ENCODE data around the gene SRSF8.
A peak's percentile ranks its signal among the peaks of the same experiment; 100 is the strongest.
"Not testable (repeated sequence)": the region's sequence is repeated elsewhere in the genome, so short reads cannot be mapped to it uniquely, and the experiment has no call there.

The SRSF8 gene

DNA sequence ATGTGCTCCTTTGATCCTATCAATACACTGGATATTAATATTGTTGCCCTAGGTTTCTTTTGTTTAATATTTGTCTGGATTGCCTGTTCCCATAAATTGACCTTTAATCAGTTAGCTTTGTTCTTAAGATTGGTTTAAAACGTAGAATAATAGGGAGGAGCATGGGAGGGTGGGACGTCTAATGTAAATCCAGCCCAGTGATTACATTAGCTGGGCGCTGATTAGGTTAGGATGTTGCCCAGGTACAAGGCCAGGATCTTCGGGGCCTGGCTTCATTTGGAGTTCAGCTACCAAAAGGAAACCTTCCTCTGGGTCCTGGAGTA is at the start of gene SRSF8:
TSS of gene SRSF8 (plus strand) at position 204 of the 323 bp plus-strand sequence. CDS start 308 bp downstream, outside the sequence.
- Mint-ChIP-seq H3K4me1 (peaks cover 32% of the 10 kb centered on the region), H3K27ac (peak within 1 kb of the TSS; percentile 97), H3K27me3 (no peaks in the 10 kb centered on the region), H3K4me3 (peak within 1 kb of the TSS; percentile 100), H3K36me3 (peaks cover 14% of the 10 kb centered on the region), H3K9me3 (no peaks in the 10 kb centered on the region)
- ATAC-seq: peak; percentile 68

GRCh38 chr11:95021468-95021867 is 45.3 kb upstream of the SRSF8 start:
- not testable (repeated sequence) for H3K27ac Mint-ChIP-seq, H3K4me3 Mint-ChIP-seq, H3K9me3 Mint-ChIP-seq, H3K36me3 Mint-ChIP-seq, ATAC-seq, H3K27me3 Mint-ChIP-seq, H3K4me1 Mint-ChIP-seq

GRCh38 chr11:95024958-95025357 is 41.8 kb upstream of the SRSF8 start, which contains the start of gene KDM4E:
Gene KDM4E, plus strand, starts transcription at chr11:95025258. Its CDS starts 300 bp downstream, at chr11:95025558.
- no peak within 1 kb of the TSS for H3K4me3 Mint-ChIP-seq
- ATAC-seq: no peak
- H3K27ac Mint-ChIP-seq: no peak within 1 kb of the TSS
- no peaks in the 10 kb centered on the region for H3K9me3 Mint-ChIP-seq
- H3K27me3 Mint-ChIP-seq: no peaks in the 10 kb centered on the region
- H3K4me1 Mint-ChIP-seq: no peaks in the 10 kb centered on the region
- H3K36me3 Mint-ChIP-seq: no peaks in the 10 kb centered on the region

GRCh38 chr11:95025594-95025993 is 41.1 kb upstream of the SRSF8 start:
- H3K4me3 Mint-ChIP-seq, H3K4me1 Mint-ChIP-seq, H3K36me3 Mint-ChIP-seq, H3K27me3 Mint-ChIP-seq, H3K27ac Mint-ChIP-seq, H3K9me3 Mint-ChIP-seq, ATAC-seq: not testable (repeated sequence)

DNA sequence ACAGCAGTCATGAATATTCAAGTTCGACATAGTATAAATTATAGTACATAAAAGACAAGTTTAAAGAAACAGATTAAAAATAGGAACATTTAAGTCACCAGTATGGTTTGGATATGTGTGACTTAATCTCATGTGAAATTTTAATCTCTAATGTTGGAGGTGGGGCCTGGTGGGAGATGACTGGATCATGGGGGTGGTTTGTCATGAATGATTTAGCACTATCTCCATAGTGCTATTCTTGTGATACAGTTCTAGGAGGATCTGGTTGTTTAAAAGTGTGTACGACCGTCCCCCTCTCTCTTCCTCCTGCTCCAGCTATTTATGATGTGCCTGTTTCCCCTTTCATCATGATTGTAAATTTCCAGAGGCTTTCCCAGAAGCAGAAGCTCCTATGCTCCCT is 38.4 kb upstream of the SRSF8 start:
- H3K4me1 Mint-ChIP-seq: no peaks in the 10 kb centered on the region
- no peaks in the 10 kb centered on the region for H3K9me3 Mint-ChIP-seq
- H3K27me3 Mint-ChIP-seq: no peaks in the 10 kb centered on the region
- no peak overlapping the region for H3K4me3 Mint-ChIP-seq
- H3K27ac Mint-ChIP-seq: no peak overlapping the region
- no peaks in the 10 kb centered on the region for H3K36me3 Mint-ChIP-seq
- ATAC-seq: no peak

DNA sequence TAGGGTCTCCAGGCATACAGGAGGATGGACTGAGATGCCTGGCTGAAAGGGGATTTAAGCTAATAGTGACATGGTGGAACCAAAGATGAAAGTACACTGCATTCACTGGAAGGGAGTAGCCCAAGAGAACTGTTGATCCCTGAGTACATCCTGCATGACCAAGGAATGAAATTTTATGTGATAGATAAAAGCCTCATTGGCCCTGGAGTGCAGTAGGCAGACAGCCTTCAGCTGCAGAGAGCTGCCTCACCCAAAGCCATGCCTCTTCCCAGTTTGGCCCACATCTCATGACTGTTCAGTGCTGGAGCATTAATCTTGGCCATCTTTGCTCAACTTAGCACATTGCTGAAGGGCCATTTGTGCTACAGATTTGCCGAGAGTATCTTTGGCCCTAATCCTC is 33.7 kb upstream of the SRSF8 start:
- Mint-ChIP-seq H3K27ac (no peak overlapping the region), H3K9me3 (no peaks in the 10 kb centered on the region), H3K27me3 (peaks cover 16% of the 10 kb centered on the region), H3K36me3 (no peaks in the 10 kb centered on the region), H3K4me1 (no peaks in the 10 kb centered on the region), H3K4me3 (no peak overlapping the region)
- no peak for ATAC-seq

DNA sequence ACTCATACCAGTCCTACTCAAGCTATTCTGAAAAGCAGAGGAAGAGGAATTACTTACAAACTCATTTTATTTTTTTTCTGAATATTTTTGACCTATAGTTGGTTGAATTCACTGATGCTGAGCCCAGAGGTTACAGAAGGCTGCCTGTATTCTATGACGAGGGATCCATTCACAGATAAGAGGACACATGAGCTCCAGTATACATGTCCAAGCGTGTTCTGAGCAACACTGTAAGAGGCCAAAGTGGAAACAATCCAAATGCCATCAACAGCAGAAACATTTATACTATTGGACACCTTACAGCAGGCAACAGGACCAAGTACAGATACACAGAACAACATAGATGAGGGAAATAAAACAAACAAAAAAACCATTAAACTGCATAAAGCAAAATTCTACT is 31.4 kb upstream of the SRSF8 start:
- Mint-ChIP-seq H3K9me3 (no peaks in the 10 kb centered on the region), H3K4me1 (no peaks in the 10 kb centered on the region), H3K27ac (no peak overlapping the region), H3K27me3 (peaks cover 31% of the 10 kb centered on the region), H3K36me3 (no peaks in the 10 kb centered on the region), H3K4me3 (no peak overlapping the region)
- ATAC-seq: no peak

DNA sequence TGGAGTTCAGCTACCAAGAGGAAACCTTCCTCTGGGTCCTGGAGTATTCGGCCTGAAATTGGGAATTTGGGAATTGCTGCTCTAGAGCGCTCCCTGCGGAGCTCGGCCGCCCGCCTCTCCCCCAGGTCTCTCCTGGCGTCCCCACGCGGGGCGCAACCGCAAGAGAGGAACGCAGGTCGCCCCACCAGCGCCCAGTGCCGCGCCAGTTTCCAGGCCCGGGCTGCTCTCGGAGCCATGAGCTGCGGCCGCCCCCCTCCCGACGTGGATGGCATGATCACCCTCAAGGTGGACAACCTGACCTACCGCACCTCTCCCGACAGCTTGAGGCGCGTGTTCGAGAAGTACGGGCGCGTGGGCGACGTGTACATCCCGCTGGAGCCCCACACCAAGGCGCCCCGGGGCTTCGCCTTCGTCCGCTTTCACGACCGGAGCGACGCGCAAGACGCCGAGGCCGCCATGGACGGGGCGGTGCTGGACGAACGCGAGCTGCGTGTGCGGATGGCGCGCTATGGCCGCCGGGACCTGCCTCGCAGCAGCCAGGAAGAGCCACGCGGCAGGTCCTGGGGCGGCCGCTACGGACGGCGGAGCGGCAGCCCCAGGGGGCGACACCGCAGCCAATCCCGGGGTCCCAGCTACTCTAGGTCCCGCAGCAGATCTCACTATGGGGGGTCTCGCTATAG is 29.2 kb upstream of the SRSF8 start:
- not testable (repeated sequence) for H3K36me3 Mint-ChIP-seq, H3K4me1 Mint-ChIP-seq, H3K27ac Mint-ChIP-seq, H3K4me3 Mint-ChIP-seq, H3K9me3 Mint-ChIP-seq
- peak; percentile 47 for ATAC-seq
- peaks cover 51% of the 10 kb centered on the region for H3K27me3 Mint-ChIP-seq

- H3K27ac Mint-ChIP-seq: no peak overlapping the region
- H3K36me3 Mint-ChIP-seq: no peaks in the 10 kb centered on the region
- H3K4me3 Mint-ChIP-seq: no peak overlapping the region
- peaks cover 50% of the 10 kb centered on the region for H3K27me3 Mint-ChIP-seq
- H3K4me1 Mint-ChIP-seq: peaks cover 12% of the 10 kb centered on the region
- H3K9me3 Mint-ChIP-seq: no peaks in the 10 kb centered on the region
- ATAC-seq: no peak
Measured at GRCh38 chr11:95042239-95042638, 24.5 kb upstream of the SRSF8 start.

DNA sequence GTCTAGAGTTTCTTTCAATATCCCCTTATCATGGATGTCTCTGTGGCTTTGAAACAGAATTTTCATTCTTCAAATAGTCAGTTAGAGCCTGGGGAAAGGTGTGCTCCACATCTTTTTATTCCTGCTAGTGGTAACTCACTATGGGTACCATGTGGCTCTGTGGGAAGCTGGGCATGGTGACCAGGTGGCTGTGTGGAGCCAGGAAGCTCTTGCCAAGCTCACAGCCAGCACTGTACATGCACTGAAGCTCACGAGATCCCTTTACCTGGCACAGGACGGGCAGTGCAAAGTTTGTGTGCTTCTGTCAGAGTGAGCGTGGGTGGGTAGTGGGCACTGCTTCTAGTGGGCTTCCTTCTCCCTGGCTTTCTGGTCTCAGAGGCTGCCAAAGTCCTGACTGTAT is 23.8 kb upstream of the SRSF8 start:
- H3K4me3 Mint-ChIP-seq: no peak overlapping the region
- peaks cover 12% of the 10 kb centered on the region for H3K4me1 Mint-ChIP-seq
- ATAC-seq: no peak
- H3K9me3 Mint-ChIP-seq: no peaks in the 10 kb centered on the region
- no peak overlapping the region for H3K27ac Mint-ChIP-seq
- H3K27me3 Mint-ChIP-seq: peaks cover 50% of the 10 kb centered on the region
- H3K36me3 Mint-ChIP-seq: no peaks in the 10 kb centered on the region

DNA sequence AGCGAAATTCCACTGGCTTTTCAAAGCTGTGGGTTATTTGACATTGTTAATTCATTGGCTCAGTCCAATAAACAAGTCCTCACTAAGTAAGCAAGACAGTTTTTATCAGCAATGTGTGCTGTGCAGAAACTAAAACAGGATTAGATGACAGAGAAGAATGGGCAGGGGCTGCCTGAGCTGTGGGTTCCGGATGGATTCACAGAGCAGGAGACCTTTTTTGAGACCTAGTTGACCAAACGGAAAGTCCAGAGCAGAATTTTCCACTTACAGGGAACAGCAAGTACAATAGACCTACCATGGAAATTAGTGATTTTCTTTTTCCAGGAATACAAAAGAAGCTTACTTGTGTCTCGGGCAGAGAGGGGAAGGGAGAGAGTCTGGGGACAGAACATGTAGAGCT is 22.7 kb upstream of the SRSF8 start:
- H3K9me3 Mint-ChIP-seq: no peaks in the 10 kb centered on the region

DNA sequence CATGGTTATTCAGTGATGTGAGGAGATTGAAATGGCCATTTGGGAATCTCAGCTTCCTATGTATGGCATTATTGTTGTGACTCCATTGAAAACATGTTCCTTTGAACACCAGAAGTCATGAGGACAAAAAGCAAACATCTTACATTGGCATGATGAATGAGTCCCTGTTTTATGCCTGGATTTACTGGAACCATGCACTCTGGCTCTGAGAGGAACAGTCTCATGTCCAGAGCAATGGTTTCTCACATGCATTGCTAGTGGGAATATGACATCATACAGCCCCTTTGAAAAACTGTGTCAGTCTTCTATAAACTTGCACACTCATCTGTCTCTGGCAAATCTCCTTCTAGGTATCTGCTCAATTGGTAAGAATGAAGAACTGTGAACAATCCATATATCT is 20.9 kb upstream of the SRSF8 start:
- H3K36me3 Mint-ChIP-seq: no peaks in the 10 kb centered on the region
- H3K4me3 Mint-ChIP-seq: no peak overlapping the region
- no peak for ATAC-seq
- peaks cover 12% of the 10 kb centered on the region for H3K4me1 Mint-ChIP-seq
- H3K9me3 Mint-ChIP-seq: no peaks in the 10 kb centered on the region
- H3K27ac Mint-ChIP-seq: no peak overlapping the region
- peaks cover 42% of the 10 kb centered on the region for H3K27me3 Mint-ChIP-seq

More for the DNA sequence above, 22.7 kb upstream of the SRSF8 start:
- Mint-ChIP-seq H3K36me3 (no peaks in the 10 kb centered on the region), H3K4me1 (peaks cover 12% of the 10 kb centered on the region), H3K4me3 (no peak overlapping the region), H3K27me3 (peaks cover 51% of the 10 kb centered on the region), H3K27ac (peak overlapping the region; percentile 11)
- ATAC-seq: no peak

DNA sequence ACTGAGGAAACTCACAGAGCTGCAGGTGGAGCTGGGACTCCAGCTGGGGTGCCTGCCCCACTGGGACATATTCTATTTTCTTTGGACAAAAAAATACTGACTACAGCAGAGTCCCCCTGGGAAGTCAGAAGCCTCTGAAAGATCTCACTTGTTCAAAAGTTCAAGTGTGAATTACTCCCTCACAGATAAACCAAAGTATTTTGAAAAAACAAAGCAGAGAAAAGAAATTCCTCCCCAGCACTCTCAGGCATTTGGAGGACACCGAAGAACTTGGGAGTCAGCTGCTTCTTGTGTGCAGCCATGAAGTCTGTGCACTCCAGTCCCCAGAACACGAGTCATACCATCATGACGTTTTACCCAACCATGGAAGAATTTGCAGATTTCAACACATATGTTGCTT is 17.6 kb upstream of the SRSF8 start, which contains the start of gene KDM4F:
TSS of gene KDM4F (plus strand) at position 301 of the 400 bp plus-strand sequence.
- H3K27ac Mint-ChIP-seq, H3K4me1 Mint-ChIP-seq: not testable (repeated sequence)

DNA sequence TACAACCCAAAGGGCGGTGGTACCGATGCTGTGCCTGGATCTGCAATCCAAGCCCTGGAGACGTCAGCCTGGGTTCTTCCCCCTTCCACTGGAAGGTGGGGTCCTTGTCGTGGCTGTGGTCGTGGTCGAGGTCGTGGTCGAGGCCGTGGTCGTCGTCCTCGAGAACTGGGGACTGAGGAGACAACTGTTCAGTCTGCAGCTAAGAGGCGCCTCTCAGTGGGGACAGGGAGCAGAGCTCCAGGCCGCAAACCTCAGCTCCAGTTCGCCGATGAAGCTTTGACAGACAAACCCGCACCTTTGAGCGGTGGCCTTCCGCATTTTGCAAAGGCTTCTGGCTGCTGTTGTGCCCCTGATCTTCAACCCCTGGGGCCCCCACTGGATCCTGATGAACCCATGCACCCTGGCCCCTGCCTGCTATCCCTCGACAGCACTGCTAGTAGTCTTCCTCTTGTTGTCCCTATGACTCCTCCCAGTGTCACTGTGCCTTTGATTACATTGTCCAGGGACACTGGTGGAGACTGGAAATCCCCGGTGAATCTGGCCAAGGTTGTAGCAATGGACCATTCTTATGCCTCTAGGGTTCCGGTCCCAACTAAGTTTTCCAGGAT is 16.0 kb upstream of the SRSF8 start:
- no peak overlapping the region for H3K27ac Mint-ChIP-seq
- H3K9me3 Mint-ChIP-seq: no peaks in the 10 kb centered on the region
- no peak for ATAC-seq
- H3K36me3 Mint-ChIP-seq: no peaks in the 10 kb centered on the region
- no peak overlapping the region for H3K4me3 Mint-ChIP-seq
- H3K27me3 Mint-ChIP-seq: peaks cover 15% of the 10 kb centered on the region
- peaks cover 9% of the 10 kb centered on the region for H3K4me1 Mint-ChIP-seq

More for the DNA sequence above, 17.6 kb upstream of the SRSF8 start, which contains the start of gene KDM4F:
- ATAC-seq, H3K4me3 Mint-ChIP-seq, H3K9me3 Mint-ChIP-seq, H3K36me3 Mint-ChIP-seq: not testable (repeated sequence)
- peaks cover 21% of the 10 kb centered on the region for H3K27me3 Mint-ChIP-seq

DNA sequence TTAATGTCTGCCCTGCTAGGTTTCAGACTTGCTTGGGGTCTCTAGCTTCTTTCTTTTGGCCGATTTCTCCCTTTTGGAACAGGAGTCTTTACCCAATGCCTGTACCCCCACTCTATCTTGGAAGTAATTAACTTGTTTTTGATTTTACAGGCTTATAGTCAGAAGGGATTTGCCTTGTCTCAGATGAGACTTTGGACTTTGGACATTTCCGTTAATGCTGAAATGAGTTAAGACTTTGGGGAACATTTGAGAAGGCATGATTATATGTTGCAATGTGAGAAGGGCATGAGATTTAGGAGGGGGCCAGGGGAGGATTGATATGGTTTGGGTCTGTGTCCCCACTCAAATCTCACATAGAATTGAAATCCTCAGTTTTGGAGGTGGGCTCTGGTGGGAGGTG is 12.4 kb upstream of the SRSF8 start:
- Mint-ChIP-seq H3K27me3 (no peaks in the 10 kb centered on the region), H3K4me1 (peaks cover 9% of the 10 kb centered on the region), H3K4me3 (no peak overlapping the region), H3K36me3 (no peaks in the 10 kb centered on the region), H3K27ac (no peak overlapping the region), H3K9me3 (no peaks in the 10 kb centered on the region)
- no peak for ATAC-seq

DNA sequence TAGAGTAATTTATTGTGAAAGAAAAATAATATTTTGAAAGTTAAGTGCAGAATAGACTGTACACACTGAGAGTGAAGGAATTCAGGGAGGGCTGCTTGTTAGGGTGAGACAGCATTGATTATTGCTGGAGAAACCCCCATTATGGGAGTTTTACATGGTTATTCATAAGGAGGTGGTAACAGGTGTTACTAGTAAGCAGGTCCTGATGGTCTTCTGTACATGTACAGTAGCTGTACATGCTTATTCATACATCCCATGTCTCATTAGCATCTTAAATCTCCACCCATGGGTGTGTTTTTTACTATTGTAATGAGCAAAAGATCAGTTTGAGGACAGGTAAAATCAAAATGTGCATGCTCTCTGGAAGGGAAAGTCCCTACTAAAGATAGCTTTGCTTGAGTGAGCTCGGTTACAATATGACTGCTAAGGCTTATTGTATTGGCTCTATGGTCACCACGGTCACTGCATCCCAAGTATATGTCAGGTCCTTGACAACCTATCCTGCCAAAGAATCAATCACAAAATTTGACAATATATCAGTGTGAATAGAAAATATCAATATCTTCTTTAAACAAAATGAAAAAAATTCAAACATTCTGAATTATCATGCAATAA is 11.3 kb upstream of the SRSF8 start:
- H3K4me1 Mint-ChIP-seq: peaks cover 9% of the 10 kb centered on the region
- no peak overlapping the region for H3K27ac Mint-ChIP-seq
- H3K9me3 Mint-ChIP-seq: no peaks in the 10 kb centered on the region
- H3K4me3 Mint-ChIP-seq: no peak overlapping the region
- peak; percentile 79 for ATAC-seq
- no peaks in the 10 kb centered on the region for H3K36me3 Mint-ChIP-seq
- H3K27me3 Mint-ChIP-seq: no peaks in the 10 kb centered on the region

Data from stimulated activated memory B cell treated with anti-CD40 and anti-IgM and Interleukin-4, amounts not matched to agents 10 μg/mL and 1 μg/mL and 100 μg/mL, for 72 hours (primary cell).